RCC 7860 (cell line): ENCODE results near the gene WNT1.

Experiments
- DNase-seq: peaks from one replicate; pipeline ENCODE4 v3.0.0-alpha.2; 2015; ENCODE audit warnings: low spot score
- FAIRE-seq: peaks from 2 replicates; lab custom pipeline; 2012; peaks lifted over from hg19 to GRCh38; lab: Jason Lieb, UNC

WNT1 gene

DNA sequence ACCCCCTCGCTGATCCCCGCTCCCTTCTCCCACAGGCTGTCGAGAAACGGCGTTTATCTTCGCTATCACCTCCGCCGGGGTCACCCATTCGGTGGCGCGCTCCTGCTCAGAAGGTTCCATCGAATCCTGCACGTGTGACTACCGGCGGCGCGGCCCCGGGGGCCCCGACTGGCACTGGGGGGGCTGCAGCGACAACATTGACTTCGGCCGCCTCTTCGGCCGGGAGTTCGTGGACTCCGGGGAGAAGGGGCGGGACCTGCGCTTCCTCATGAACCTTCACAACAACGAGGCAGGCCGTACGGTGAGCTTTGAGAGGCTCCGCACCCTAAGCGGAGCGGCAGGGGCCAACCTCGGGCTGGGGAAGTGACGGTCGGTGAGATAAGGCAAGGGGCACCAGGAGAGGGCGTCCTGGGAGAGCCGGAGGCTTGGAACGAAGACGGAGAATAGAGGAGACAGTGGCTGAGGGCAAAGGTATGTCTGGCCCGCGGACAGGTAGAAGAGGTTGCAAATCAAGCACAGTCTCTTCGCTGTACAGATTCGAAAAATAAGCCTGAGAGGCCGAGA lies 2.3 kb downstream of the WNT1 start:
- no peak for FAIRE-seq
- DNase-seq = no peak

DNA sequence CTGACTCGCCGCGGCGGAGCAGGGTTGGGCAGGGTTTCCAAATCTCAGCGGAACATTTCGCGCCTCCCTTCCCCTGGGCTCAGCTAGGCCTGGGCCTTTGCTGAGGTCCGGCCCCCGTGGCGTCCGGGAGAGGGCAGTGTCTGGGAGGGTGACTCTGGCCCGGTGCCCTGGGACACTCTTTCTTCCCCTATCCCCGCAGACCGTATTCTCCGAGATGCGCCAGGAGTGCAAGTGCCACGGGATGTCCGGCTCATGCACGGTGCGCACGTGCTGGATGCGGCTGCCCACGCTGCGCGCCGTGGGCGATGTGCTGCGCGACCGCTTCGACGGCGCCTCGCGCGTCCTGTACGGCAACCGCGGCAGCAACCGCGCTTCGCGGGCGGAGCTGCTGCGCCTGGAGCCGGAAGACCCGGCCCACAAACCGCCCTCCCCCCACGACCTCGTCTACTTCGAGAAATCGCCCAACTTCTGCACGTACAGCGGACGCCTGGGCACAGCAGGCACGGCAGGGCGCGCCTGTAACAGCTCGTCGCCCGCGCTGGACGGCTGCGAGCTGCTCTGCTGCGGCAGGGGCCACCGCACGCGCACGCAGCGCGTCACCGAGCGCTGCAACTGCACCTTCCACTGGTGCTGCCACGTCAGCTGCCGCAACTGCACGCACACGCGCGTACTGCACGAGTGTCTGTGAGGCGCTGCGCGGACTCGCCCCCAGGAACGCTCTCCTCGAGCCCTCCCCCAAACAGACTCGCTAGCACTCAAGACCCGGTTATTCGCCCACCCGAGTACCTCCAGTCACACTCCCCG lies 3.0 kb downstream of the WNT1 start:
- DNase-seq = no peak
- FAIRE-seq = no peak

DNA sequence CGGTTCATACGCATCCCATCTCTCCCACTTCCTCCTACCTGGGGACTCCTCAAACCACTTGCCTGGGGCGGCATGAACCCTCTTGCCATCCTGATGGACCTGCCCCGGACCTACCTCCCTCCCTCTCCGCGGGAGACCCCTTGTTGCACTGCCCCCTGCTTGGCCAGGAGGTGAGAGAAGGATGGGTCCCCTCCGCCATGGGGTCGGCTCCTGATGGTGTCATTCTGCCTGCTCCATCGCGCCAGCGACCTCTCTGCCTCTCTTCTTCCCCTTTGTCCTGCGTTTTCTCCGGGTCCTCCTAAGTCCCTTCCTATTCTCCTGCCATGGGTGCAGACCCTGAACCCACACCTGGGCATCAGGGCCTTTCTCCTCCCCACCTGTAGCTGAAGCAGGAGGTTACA lies 3.6 kb downstream of the WNT1 start:
- FAIRE-seq (no peak), DNase-seq (no peak)

DNA sequence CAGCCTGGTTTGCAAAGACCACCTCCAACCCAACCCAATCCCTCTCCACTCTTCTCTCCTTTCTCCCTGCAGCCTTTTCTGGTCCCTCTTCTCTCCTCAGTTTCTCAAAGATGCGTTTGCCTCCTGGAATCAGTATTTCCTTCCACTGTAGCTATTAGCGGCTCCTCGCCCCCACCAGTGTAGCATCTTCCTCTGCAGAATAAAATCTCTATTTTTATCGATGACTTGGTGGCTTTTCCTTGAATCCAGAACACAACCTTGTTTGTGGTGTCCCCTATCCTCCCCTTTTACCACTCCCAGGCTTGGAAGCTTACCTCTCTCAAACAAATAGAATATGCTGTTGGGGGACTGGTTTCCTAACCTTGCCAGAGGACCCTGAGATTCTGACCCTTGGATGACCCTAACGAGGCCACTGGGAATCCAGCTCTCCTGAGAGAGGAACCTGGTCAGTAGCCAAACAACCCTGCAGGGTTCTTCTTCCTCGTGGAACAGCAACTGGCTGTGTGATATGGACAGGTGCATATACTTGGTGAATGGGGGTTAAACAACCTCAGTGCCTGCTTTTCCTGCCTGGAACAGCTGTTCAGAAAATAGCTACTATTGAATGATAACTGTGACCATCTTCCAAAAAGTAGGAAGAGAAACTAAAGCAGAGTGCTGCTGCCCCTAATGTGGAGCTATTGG lies 4.4 kb downstream of the WNT1 start:
- FAIRE-seq = no peak
- DNase-seq = no peak

DNA sequence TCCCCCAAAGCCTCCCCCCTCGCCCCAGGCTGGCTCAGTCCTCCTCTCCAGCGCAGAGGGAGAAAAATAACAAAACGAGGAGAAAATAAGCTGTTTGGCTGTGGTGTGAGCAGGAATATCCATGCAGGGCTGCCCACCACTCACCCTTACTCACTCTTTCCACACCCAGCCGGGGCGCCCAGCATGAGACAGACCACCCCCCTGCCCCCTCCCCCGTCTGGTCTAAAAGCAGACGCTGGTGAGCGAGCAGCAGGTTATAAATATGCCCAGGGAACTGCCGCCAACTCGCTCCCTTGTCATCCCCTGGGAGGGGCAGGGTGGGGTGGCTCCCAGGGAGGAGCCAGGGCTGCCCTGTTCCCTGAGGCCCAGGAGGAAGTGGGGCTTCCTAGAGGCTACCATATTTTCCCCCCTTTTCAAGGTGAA lies 7.4 kb downstream of the WNT1 start:
- DNase-seq (no peak), FAIRE-seq (no peak)

DNA sequence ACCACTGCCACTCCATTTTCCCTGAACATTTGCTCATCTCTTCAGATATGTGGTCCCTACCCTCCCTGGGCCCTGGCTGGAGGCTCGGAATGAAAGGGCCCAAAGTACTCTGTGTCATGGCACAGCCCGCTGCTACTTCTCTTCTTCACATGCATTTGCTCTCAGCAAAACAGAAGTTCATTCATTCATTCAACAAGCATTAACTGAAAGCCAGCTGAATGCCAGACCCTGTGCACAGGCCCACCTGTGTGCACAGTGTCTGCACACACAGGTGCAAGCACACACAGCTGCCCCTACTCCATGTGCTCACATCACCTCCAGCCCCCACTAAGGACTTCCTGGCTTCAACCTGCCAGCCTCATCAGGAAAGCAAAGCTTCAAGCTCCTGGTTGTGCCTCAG lies 7.8 kb downstream of the WNT1 start:
- FAIRE-seq = no peak
- no peak for DNase-seq

DNA sequence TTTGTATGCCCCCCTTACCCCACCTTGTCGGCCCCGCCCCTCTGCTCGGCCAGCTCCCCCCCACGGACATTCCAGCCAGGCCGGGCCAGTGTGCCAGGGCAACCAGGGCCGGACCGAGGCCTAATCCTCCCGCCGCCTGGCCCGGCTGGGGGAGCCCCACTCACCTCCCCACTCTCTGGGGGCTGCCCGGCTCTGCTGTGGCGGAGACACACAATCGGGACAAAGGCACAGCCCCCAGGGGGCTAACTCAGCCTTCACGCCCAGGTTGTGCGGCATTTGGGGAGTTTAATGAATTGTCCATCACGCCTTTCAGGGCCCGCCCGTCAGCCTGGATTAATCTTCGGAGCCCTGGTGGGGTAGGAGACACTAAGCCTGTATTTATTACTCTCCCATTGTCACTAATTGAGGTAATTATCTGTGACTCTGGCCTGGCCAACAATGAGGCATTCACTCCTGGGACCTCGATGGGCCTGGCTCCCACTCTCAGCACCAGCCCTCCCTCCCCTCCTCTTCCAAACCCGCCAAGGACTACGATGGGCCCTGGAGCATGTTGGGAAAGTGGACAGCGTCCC lies 8.7 kb downstream of the WNT1 start:
- FAIRE-seq = no peak
- no peak for DNase-seq

DNA sequence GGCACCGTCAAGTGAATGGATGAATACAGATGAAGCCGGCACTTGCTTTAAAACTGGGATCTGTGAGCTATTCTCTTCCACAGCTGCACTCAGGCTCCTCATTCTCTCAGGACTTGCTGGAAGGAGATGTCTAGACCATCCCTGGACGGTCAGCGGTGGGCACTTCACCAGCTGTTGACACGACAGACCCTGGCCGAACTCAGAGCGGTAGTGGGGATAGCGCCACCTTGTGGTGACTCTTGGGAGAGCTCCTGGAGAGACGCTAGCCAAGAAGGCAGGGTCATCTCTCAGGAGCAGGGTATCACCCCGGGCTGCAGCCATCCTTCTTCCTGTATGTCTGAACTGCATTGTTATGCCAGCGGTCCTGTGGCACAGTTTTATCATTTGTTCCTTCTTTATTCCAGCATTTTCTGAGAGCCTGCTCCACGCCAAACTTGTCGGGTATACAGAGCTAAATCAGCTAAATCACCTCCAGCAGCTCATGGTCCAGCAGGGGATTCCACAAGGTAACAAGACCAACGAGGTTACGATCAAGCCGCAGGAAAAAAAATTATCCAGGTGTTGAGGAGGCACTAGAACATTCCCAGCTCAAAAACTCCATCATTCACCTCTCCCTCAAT lies 10.0 kb downstream of the WNT1 start:
- FAIRE-seq (no peak), DNase-seq (peak; percentile 25)

DNA sequence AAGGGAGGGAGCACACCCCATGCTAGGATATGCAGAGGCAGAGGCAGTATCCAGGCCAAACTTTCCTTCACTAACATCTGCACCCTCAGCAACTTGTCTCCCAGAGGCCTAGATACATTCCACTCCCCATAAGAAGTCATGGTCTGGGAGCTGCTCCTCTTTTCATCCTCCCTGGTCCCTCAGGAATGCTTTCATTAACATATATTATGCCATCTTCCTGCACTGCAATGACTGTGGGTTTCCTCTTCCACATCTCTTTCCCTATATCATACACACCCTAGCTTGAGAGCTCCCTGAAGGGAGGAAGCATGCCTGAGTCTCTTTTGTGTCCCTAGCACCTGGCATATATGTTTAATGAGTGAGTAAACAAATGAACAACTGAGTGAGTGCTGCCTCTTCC lies 12.4 kb downstream of the WNT1 start:
- no peak for DNase-seq
- FAIRE-seq = no peak

DNA sequence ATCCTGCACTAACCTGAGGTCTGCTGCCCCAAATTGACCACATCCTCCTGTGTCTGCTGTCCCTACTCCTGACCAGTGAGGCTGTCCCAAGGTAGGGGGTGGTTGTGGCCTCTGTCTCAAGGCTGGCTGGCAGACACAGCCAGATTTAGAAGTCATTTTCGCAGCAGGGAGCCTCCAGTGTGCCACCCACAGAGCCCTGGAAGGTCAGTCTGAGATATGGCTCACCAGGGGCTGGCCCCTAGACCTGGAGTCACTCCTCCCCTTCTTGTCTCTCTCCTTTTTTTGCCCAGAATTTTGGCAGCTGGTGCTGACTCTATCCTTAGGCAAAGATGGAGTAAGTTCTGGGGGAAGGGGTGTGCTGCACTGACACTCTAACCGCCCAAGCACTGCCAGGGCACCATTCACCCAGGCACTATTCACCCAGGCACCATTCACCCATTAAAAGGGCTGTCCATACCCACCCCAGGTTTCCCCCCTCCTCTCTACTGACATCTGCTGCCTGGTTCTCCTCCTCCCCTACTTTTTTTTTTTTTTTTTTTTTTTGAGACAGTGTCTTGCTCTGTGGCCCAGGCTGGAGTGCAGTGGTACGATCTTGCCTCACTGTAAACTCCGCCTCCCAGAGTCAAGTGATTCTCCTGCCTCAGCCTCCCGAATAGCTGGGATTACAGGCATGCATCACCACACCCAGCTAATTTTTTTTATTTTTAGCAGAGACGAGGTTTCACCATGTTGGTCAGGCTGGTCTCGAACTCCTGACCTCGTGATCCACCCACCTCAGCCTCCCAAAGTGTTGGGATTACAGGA lies 13.3 kb downstream of the WNT1 start:
- FAIRE-seq = no peak
- DNase-seq = peak; percentile 7

DNA sequence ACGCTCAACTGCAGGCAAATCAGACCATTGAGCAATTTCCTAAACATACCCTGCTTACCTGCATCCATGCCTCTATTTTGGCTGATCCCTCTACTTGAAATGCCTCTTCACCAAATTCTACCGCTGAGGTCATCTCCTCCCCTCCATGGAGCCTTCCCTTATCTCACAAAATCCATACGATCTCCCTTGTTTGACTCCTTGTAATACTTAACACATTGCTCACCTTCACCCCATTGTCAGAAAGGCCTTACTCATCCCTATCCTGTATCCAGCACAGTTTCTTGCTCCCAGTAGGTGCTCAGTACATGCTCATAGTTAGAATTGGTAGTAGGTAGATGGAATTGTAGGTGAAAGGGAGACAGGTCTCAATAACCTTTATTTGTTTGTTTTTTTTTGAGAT lies 15.7 kb downstream of the WNT1 start:
- FAIRE-seq (no peak), DNase-seq (no peak)

DNA sequence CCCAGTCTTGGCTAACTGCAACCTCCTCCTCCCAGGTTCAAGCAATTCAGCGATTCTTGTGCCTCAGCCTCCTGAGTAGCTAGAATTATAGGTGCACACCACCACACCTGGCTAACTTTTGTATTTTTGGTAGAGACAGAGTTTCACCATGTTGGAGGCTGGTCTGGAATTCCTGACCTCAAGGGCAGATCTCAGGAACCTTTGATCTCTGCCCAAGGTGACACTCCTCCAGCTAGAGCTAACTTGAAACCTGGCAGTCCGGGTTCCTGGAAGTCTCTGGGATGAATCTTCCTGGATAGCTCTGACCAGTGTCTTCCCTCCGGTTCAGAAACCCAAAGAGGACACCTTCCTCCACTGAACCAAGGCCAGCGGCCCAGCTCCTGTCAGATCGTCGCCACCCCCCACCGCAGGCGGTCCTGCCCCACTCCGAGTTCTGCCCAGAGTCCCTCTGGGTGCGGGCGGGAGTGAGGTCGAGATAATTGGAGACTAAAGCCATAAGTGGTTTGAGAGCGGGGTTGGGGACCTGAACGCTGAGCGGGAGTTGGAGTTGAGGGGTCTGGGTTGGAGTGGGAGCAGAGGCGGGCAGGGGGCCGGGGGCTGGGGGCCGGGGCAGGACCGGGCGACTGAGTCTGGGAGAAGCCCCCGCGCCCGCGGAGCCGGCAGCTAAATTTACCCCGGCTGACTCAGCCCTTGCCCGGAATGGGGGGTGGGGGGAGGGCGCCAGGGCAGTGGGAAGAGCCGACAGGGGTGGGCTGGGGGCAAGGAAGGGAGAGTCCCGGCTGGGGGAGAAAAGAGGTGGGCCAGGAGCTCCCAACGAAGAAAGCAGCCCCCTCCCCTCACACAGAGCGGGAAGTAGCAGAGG lies 16.3 kb downstream of the WNT1 start:
- no peak for FAIRE-seq

DNA sequence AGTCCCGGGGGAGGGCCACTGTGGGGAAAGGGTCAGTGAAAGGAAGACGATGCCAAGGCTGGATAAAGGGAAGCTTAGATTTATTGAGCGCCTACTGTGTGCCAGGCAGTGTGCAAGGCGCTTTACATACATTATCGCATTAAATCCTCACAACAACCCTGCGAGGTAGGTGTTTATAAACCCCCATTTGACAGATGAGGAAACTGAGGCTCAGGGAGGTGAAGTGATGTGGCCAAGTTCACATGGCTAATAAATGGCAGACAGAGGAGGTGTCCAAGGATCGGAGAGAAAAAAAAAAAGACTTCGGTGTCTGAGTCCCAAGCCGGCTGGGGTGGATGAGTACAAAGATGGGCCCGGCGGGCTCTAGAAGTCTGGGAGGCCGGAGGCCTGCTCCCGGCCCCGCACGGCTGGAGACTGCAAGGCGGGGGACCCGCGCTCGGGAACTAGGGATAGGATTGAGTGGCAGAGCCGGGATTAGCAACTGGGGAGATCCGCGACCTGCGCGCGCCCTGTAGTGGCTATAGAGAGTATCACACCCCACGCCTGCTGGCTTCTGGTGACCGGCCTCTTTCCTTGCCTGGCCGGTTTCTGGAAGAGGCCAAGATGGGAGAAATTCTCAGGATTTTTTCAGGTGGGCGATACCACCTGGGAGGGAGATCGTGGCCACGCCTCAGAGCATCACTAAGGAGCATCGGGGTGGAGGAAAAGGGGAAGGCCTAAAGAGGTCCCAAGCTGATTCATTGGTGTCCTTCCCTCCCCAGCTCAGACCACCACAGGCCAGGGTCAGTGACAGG lies 17.2 kb downstream of the WNT1 start:
- DNase-seq (peak; percentile 60), FAIRE-seq (no peak)

More for the DNA sequence above, 16.3 kb downstream of the WNT1 start:
- DNase-seq = no peak

DNA sequence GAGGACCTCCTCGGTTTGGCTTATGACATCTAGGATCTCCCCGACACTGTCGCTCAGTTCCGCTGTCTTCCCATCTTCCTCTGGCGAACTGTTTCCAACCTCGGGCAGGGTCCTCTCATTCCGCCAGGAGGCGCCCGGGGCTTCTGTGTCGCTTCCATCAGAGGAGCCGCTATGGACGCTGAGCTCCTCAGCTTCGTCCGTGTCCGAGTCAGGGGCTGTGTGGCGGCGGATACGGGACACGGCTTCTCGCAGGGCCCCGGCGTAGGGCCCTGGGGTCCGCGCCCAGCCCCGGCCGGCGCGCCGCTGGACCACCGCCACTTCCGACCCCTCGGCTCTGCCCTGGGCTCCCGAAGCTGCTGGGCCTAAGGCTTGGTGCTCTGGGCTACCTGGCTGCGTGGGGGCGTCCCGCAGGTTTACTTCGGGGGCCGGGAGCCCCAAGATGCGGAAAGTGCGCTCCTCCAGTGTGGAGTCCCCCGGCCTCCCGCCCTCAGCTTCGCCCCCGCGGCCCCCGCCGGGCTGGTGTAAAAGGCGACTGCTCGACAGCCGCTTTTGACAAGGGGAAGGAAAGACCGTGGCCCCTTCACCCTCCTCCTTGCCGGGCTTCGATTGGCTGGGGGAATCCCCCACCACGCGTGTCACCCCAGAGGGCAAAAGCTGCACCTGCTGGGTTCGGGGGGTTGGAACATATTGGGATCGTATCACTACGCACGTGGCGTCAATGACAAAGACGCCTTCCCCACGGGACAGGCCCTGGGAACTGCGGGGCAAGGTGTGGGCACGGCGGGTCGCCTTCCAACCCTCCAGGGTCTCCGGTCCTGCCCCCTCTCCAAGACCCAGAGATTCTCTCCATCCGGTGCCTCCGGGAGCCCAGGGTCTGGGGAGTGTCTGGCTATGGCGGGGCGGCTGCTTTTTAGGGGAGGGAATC lies 18.9 kb downstream of the WNT1 start:
- no peak for FAIRE-seq
- DNase-seq = peak; percentile 13

DNA sequence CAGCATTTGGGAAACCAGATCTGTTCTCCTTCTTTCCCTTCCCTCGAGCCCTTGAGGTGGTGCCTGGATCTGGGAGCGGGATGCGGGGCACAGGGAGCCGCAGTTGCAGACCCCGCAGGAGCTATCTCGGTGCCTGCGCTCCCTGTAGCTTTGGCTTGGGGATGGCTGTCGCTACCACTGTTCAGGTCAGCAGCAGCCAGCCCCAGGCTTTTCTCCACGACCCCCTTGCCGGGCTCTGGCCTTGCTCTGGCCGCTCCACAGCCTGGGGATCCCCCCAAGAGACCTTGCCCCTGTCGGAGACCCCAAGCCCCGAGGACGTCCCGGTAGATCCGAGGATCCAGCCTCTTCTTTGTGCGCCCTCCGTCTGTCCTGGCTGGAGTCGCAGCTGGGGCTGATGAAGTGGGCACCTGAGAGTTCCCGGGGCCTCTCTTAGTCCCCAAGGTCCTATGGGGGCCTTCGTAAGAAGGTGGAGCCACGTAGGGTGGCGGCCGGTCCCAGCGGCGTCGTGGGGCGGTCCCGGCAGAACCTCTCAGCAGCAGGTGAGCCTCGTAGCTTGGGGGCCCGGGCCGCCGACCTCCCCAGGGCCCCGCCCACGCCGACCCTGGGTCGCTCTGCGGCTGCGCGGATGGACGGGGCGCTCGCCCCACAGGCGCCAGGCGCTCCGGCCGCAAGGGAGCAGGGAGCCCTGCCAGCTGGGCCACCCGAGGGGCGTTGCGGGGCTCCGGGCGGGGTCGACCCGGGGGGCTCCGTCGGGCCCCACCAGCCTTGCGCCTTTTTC lies 19.8 kb downstream of the WNT1 start:
- DNase-seq = no peak
- FAIRE-seq = no peak

DNA sequence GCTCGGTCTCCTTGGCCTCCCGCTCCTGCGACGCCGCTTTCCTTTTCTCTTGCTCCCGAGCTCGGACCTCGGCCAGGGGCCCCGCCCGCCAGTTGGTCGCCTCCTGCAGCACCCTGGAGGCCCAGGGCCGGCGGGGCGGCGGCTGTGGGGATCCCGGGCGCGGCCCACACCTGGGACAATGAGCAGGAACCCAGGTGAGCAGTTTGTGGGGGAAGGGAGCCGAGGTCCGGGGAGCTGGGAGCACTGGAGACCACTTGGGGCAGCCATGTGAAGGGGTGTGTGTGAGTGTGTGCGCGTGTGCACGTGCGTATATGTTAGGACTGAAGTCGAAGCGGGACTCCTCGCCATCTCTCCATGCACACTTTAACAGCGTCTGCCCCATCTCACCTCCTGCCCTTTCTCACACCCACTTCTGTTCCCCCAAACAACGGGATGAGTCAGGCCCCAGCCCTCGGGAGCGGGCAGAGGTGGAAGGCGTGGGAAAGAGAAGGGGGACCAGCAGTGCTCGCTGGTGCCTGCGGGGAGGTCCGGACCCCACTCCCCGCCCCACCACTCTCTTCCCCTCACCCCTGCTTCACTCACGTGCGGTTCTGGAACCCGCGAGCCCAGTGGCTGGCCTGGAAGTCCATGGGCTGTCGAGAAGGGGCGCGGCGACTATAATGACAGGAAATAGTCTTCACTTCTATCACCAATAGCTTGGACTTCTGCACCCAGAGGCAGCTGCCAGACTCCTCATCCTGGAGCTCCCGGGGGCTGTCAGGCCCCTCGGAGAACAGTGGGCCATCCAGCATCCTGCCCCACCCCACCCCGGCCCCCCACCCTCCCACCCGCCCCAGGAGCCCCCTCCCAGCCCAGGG lies 20.6 kb downstream of the WNT1 start:
- no peak for DNase-seq

More for the DNA sequence above, 20.6 kb downstream of the WNT1 start:
- no peak for FAIRE-seq
